ENCODE data around the gene MAT2A.
"Not testable (repeated sequence)": the region's sequence is repeated elsewhere in the genome, so short reads cannot be mapped to it uniquely, and the experiment has no call there.

- TF ChIP-seq CTCF, POLR2A, EP300 (IDR thresholded peaks at IDR 0.05): not testable (repeated sequence)
These were observed 53.3 kb downstream of the MAT2A start for GRCh38 chr2:85592299-85592698.

Measured in tibial nerve (tissue), 4 donors.